GM18951 (cell line): ENCODE results near the gene DNAAF8.

Experiments used
- POLR2A ChIP-seq: IDR thresholded peaks from 4 replicates; pipeline ENCODE4 v1.6.1; 2011; ENCODE audit warnings: mild to moderate bottlenecking; ENCODE audit not compliant: insufficient read length, insufficient read depth; ENCODE audit errors: extremely low read depth
- in situ Hi-C: fragments of 300-500 bp; cut with MboI; formaldehyde crosslinking; loops from one replicate; pipeline ENCODE4 v1.12.0; 2022; ENCODE audit warnings: low sequenced_read_pairs, mixed read lengths, inconsistent platforms; ENCODE audit not compliant: unreplicated experiment

DNAAF8 gene

GRCh38 chr16:4699046-4699556 lies 35.2 kb upstream of the DNAAF8 start:
- in situ Hi-C loops = no loop called here
- TF ChIP-seq POLR2A = no peak

- TF ChIP-seq POLR2A = no peak
- in situ Hi-C loops = no loop called here
Measured at GRCh38 chr16:4700380-4700996, 33.8 kb upstream of the DNAAF8 start.

- in situ Hi-C loops = no loop called here
- no peak for TF ChIP-seq POLR2A
Measured at GRCh38 chr16:4700997-4701743, 33.2 kb upstream of the DNAAF8 start.

GRCh38 chr16:4701791-4702465 lies 32.4 kb upstream of the DNAAF8 start:
- no peak for TF ChIP-seq POLR2A
- in situ Hi-C loops = no loop called here

GRCh38 chr16:4702466-4702808 lies 31.9 kb upstream of the DNAAF8 start:
- no peak for TF ChIP-seq POLR2A
- in situ Hi-C loops = no loop called here

GRCh38 chr16:4703906-4704305 lies 30.4 kb upstream of the DNAAF8 start:
- in situ Hi-C loops = no loop called here
- TF ChIP-seq POLR2A = no peak

- in situ Hi-C loops = no loop called here
Measured at GRCh38 chr16:4704491-4704890, 29.8 kb upstream of the DNAAF8 start.

GRCh38 chr16:4704913-4705312 lies 29.4 kb upstream of the DNAAF8 start:
- in situ Hi-C loops = no loop called here
- TF ChIP-seq POLR2A = no peak

More at GRCh38 chr16:4704491-4704890, 29.8 kb upstream of the DNAAF8 start:
- TF ChIP-seq POLR2A = no peak

GRCh38 chr16:4706871-4707270 lies 27.5 kb upstream of the DNAAF8 start:
- no peak for TF ChIP-seq POLR2A
- in situ Hi-C loops = no loop called here

- TF ChIP-seq POLR2A = no peak
- in situ Hi-C loops = no loop called here
Measured at GRCh38 chr16:4709481-4709880, 24.9 kb upstream of the DNAAF8 start.

- in situ Hi-C loops = no loop called here
- no peak for TF ChIP-seq POLR2A
Measured at GRCh38 chr16:4713663-4714501, 20.5 kb upstream of the DNAAF8 start.

GRCh38 chr16:4714996-4715395 lies 19.3 kb upstream of the DNAAF8 start:
- in situ Hi-C loops = no loop called here
- TF ChIP-seq POLR2A = no peak

- no peak for TF ChIP-seq POLR2A
- in situ Hi-C loops = no loop called here
Measured at GRCh38 chr16:4718466-4718865, 15.9 kb upstream of the DNAAF8 start.
